Stimulated activated CD4-positive, alpha-beta T cell treated with anti-CD3 and anti-CD28 coated beads, TNF-alpha, amount 100 ng/mL, for 1 hour (primary cell): ENCODE measurements around the gene GPR146.

Experiments used
- DNase-seq, 3 donors: peaks; one replicate each; pipeline ENCODE4 v3.0.0-alpha.2; 2020; ENCODE audit warnings: low read depth in 3 of 3, low spot score in 1 of 3

The GPR146 gene

GRCh38 chr7:1041551-1042491 is 2.5 kb upstream of the GPR146 start:
- no peak for DNase-seq

DNA sequence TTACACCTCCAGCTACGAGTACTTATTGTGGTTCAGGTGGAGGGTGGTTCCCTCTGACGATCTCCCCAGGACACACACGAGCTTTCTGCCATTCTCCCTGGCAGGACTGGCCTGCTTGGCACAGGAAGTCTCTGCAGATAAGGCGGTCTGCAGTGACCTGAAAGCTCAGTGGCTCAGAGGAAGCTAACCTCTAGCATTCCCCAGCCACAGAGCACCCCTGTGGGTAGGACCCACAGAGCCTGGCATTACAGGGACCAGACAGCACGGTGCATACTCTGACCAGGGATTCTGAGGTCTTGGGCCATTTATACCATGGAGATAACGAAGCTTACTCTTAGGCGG is 1.9 kb upstream of the GPR146 start:
- no peak for DNase-seq

- no peak for DNase-seq
Observed at GRCh38 chr7:1043552-1044188, 676 bp upstream of the GPR146 start.

- DNase-seq: no peak
Observed at GRCh38 chr7:1045069-1046063, 1.0 kb downstream of the GPR146 start.

- no peak for DNase-seq
Observed at GRCh38 chr7:1046722-1047679, 2.7 kb downstream of the GPR146 start.

DNA sequence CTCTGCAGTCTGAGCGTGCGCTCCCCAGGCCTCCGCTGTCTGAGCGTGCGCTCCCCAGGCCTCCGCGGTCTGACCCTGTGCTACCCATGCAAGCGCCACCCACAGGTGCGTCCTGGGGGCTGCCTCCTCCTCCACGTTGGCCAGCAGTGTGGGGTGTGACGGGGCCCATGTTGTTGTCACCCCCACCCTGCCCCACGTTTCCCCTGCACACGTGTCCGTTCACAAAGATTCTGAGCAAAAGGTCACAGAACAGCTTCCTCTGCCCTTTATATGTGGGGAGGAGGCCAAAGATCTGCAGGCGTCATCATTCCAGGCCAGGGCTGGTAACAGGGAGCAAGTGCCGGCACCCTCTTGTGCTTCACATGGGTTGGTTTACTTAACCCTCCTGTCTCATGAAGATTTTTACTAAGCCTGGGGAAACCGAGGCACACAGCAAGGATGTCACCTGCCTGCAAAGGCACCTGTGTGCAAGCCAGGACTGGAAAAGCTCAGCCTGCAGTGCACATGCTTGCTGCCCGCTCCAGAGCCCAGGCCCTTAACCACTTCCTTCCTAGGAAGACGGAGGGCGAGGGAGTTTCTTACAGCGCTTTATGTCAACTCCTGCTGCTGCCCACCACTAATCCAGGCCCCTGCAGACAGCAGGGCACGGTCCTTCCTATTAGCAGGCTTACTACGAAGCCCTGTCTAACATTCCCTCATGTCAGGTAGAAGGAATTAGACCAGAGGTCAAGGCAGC is 4.8 kb downstream of the GPR146 start:
- no peak for DNase-seq

DNA sequence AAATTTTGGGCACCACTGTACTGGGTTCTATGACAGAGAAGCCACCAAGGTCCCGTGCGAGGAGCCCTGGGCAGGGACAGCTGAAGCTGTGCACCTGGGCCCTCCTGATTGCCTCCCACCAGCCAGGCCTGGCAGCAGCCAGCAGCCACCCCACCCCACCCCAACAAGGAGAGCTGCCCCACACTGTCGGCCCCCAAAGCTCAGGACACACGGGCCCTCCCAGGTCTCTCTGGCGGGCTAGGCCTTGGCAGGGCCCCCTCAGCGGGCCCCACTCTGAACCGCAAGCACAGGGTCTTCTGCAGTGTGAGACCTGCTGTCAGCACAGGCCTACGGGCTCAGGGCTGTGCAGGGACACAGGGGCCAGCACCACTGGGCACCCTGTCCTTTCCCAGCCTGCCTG is 5.5 kb downstream of the GPR146 start:
- no peak for DNase-seq

DNA sequence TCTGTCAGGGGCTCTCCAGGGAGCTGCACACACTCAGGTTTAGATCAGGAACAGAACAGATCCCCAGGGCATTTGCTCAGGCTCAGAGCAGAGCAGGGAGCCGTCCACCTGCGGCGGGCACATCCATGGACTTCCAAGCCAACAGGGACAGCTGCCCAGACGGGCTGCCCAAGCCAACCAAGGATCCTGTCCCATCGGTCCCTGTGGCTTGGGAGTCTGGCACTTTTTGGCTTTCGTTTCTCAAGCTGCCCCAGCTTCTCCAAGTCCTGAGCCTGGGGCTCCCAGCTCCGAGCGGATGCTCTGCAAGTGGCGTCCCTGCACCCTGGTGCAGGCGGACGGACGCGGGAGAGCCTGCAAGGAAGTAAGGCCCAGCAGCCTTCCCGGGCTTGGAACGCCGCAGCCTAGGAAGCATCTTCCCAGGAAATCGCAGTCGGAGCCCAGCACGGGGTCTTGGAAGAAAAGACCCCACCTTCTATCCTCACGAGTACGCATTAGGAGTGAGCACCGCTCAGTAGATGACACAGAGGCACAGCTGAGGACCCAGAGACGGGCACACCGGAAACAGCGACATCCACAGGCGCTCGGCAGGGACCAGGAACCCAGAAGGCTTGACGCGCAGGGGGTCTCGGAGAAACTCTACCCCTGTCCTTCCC is 6.0 kb downstream of the GPR146 start:
- DNase-seq: no peak

- DNase-seq: no peak
Observed at GRCh38 chr7:1050956-1051690, 6.8 kb downstream of the GPR146 start.

GRCh38 chr7:1052031-1052818 is 7.9 kb downstream of the GPR146 start:
- no peak for DNase-seq

GRCh38 chr7:1053002-1053411 is 8.7 kb downstream of the GPR146 start:
- no peak for DNase-seq

DNA sequence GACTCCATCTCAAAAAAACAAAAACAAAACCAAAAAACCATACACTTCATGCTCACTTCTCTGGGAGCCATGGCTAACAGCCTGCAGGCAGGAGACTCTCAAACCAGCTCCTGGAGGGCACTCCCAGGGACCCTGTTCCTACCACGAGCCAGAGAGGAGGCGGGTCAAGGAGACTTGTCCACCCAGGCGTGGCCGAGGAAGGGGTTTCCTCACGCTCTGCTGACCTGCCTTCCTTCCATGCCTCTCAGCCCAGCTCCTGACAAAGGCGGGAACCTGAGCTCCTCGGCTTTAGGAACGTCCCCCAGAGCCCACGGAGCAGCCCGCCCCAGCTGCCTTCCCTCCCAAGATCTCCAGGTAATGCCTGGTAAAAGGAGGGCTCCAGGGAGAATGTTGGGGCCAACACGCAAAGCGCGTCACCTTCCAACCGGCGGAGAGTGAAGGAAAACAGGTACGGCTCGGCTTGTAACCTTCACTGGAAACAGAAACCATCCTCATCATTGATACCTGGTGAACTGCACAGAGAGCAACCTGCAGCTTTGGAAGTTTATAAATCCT is 9.5 kb downstream of the GPR146 start:
- DNase-seq: no peak

GRCh38 chr7:1054438-1054837 is 10.1 kb downstream of the GPR146 start:
- no peak for DNase-seq

DNA sequence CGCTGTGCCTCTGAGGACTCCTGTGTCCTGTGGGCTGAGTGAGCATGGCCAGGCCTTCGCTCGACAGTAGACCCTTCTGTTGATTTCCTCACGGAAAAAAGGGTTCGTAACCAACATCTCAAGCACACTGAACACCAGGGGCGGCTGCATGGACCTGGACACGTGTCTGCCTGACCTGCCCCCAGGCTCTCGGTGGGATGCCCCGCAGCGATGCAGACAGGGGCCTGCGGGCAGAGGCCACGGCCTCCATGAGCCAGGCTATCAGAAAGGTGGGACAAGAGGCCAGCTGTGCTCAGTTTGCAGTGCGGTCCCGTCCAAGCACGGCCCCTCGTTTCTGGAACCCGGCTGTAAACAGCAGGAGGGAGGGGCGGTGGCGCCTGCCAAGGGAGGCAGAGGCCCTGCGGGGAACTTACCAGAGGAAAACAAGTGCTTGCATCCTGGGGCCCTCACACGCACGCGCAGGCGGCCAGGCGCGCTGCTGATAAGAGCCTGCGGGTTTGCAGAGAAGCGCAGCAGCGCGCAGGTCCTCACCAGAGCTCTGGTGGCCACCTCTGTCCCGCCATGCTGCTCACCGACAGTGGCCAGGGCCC is 10.6 kb downstream of the GPR146 start:
- peak in 2 of 3 donors; percentile 25 to 29 for DNase-seq

DNA sequence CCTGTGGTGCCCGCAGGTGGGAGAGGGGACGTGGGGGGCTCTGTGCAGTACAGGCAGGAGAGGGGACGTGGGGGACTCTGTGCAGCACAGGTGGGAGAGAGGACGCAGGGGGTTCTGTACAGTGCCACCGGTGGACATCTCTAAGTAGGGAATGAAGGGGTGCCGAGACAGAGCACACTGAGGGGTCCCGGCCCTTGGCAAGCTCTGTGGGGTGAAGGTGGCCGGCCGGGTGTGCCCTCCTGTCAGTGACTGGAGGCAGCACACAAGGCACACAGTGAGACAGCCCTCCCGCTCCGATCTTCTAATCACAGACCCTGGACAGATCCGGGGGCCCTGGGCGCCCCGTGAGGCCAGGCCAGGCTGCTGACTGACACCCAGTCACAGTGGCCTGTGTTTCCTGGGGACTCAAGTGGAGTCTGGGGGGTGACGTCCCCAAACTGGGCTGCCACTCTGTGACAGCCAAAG is 11.2 kb downstream of the GPR146 start:
- no peak for DNase-seq

DNA sequence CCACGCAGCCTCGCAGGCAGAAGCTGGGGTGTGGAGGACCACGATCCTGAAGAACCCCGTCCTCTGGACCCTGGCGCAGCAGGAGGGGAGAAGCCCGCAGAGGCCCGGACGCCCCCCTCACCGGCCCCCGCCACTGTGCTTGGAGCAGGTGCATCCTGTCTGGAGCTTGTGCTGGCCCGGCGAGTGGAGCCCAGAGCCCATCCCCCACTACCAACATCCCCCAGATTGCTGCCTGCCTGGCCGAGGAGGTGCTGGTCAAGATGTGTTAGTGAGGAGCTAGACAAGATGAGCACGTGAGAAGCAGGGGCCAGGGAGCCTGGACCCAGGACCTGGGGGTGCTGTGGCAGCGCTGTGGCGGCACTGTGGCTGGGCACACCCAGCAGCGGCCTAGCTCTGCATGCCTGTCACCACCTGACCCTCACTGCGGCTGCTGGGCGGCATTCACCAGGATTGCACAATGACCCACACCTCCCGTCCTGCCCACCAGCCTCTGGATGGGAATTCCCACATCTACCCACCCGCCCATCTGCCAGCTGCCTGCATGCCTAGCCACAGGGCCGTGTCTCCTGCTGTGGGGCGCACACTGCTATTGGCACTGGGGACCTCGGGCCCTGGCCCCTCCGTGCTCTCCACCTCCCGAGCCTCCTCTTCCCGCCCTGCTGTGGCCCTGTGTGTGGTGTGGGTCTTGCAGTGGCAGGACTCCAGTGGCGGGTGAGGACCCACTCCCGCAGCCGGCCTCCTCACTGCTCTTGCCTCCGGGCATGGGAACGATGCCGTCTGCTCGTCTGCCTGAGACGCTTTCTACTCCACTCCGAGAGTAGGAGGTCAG is 11.8 kb downstream of the GPR146 start:
- no peak for DNase-seq
